Fibroblast of lung (primary cell): ENCODE results near the gene ING5.

Source experiments
- EZH2 ChIP-seq: IDR thresholded peaks from 2 replicates; pipeline ENCODE4 v1.5.1; 2012; ENCODE audit warnings: low read length, control low read depth, mild to moderate bottlenecking; ENCODE audit errors: missing control alignments
- TF ChIP-seq, protein P1 (sequence below), 2 donors: IDR thresholded peaks in 1 of 2; conservative IDR thresholded peaks in 1 of 2; 1 replicate in 1 of 2; 2 replicates in 1 of 2; pipeline ENCODE4 v1.5.1; 2011 to 2012; ENCODE audit warnings: low read length in 2 of 2, control low read depth in 1 of 2, inconsistent platforms in 1 of 2, low read depth in 1 of 2, mild to moderate bottlenecking in 1 of 2

DNA sequence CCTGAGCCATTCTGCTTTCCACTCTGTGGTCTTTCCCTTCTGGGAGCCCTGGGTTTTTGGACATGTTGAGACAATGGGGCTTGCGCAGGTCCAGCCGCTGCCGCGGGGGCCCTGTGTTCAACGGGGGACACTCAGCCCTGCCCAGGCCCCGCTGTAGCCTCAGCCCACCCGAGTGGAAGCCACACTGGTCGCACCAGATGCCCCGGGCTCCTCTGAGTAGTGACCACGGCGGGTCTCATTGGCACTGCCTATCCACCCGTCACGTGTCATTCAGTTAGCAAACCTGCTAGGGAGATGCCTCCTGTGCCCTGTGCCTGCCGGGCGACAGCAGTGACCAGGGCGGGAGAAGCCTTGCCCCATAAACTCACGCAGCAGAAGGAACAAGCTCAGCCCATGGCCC is 51.7 kb downstream of the ING5 start:
- TF ChIP-seq, protein P1, sequence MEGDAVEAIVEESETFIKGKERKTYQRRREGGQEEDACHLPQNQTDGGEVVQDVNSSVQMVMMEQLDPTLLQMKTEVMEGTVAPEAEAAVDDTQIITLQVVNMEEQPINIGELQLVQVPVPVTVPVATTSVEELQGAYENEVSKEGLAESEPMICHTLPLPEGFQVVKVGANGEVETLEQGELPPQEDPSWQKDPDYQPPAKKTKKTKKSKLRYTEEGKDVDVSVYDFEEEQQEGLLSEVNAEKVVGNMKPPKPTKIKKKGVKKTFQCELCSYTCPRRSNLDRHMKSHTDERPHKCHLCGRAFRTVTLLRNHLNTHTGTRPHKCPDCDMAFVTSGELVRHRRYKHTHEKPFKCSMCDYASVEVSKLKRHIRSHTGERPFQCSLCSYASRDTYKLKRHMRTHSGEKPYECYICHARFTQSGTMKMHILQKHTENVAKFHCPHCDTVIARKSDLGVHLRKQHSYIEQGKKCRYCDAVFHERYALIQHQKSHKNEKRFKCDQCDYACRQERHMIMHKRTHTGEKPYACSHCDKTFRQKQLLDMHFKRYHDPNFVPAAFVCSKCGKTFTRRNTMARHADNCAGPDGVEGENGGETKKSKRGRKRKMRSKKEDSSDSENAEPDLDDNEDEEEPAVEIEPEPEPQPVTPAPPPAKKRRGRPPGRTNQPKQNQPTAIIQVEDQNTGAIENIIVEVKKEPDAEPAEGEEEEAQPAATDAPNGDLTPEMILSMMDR (conservative IDR thresholded peaks at IDR 0.05 in 1 of 2, IDR thresholded peaks at IDR 0.05 in 1 of 2; ENCODE audit: low read depth in 1 of 2, low read length in 2 of 2), result no peak
- no peak for TF ChIP-seq EZH2
